NT2/D1 (cell line): ENCODE measurements around the gene RFTN1.
A peak's percentile ranks its signal among the peaks of the same experiment; 100 is the strongest.

Source experiments
- DNase-seq: peaks from one replicate; pipeline ENCODE4 v3.0.0-alpha.2; 2011; ENCODE audit warnings: low read depth, low spot score
- H3K27me3 ChIP-seq: 2 replicates; pipeline ENCODE4 v1.6.0; 2011; ENCODE audit warnings: mild to moderate bottlenecking; ENCODE audit not compliant: insufficient read length, insufficient read depth
- H3K36me3 ChIP-seq: 2 replicates; pipeline ENCODE4 v1.6.1; 2011; ENCODE audit warnings: mild to moderate bottlenecking, low read length, mixed read lengths; ENCODE audit not compliant: insufficient read depth, insufficient read length
- H3K4me1 ChIP-seq: 2 replicates; pipeline ENCODE4 v1.5.1; 2011; ENCODE audit not compliant: insufficient read depth, insufficient read length
- H3K4me3 ChIP-seq: 2 replicates; pipeline ENCODE4 v1.5.1; 2011; ENCODE audit warnings: low read depth; ENCODE audit not compliant: insufficient read length
- H3K9ac ChIP-seq: 2 replicates; pipeline ENCODE4 v1.6.0; 2011; ENCODE audit warnings: low read depth; ENCODE audit not compliant: insufficient read length
- H3K9me3 ChIP-seq: 2 replicates; pipeline ENCODE4 v1.5.1; 2011; ENCODE audit warnings: mild to moderate bottlenecking, low read length; ENCODE audit not compliant: insufficient read depth
- SUZ12 ChIP-seq: IDR thresholded peaks from 2 replicates; pipeline ENCODE4 v1.6.1; 2011; ENCODE audit not compliant: insufficient read length, insufficient read depth; ENCODE audit errors: extremely low read depth
- YY1 ChIP-seq: IDR thresholded peaks from 2 replicates; pipeline ENCODE4 v1.6.1; 2011; ENCODE audit not compliant: insufficient read length, insufficient read depth
- ZNF274 ChIP-seq: IDR thresholded peaks from 2 replicates; pipeline ENCODE4 v1.6.1; 2011; ENCODE audit warnings: mild to moderate bottlenecking, low read depth, low read length

Gene RFTN1

GRCh38 chr3:16400106-16400931 lies 113.2 kb downstream of the RFTN1 start:
- no peaks in the 10 kb centered on the region for H3K27me3 ChIP-seq
- H3K9ac ChIP-seq, result no peak overlapping the region
- DNase-seq, result no peak
- H3K9me3 ChIP-seq, result no peaks in the 10 kb centered on the region
- TF ChIP-seq SUZ12 (no peak), ZNF274 (no peak), YY1 (no peak)
- H3K4me1 ChIP-seq, result peaks cover 7% of the 10 kb centered on the region
- no peak overlapping the region for H3K4me3 ChIP-seq
- H3K36me3 ChIP-seq, result no peaks in the 10 kb centered on the region

- Histone ChIP-seq H3K4me3 (no peak overlapping the region), H3K36me3 (no peaks in the 10 kb centered on the region), H3K9ac (no peak overlapping the region), H3K4me1 (peaks cover 7% of the 10 kb centered on the region), H3K27me3 (no peaks in the 10 kb centered on the region), H3K9me3 (no peaks in the 10 kb centered on the region)
- TF ChIP-seq SUZ12 (no peak), YY1 (no peak), ZNF274 (no peak)
- peak; percentile 22 for DNase-seq
Measured at GRCh38 chr3:16399473-16399872, 114.0 kb downstream of the RFTN1 start.

GRCh38 chr3:16398648-16399047 lies 114.9 kb downstream of the RFTN1 start:
- Histone ChIP-seq H3K36me3 (no peaks in the 10 kb centered on the region), H3K4me3 (no peak overlapping the region), H3K9me3 (no peaks in the 10 kb centered on the region), H3K4me1 (peaks cover 7% of the 10 kb centered on the region), H3K27me3 (no peaks in the 10 kb centered on the region), H3K9ac (no peak overlapping the region)
- no peak for DNase-seq
- TF ChIP-seq SUZ12, result no peak
- no peak for TF ChIP-seq YY1
- no peak for TF ChIP-seq ZNF274

GRCh38 chr3:16396202-16396601 lies 117.3 kb downstream of the RFTN1 start:
- TF ChIP-seq YY1 (no peak), ZNF274 (no peak), SUZ12 (no peak)
- Histone ChIP-seq H3K36me3 (no peaks in the 10 kb centered on the region), H3K4me1 (peaks cover 7% of the 10 kb centered on the region), H3K27me3 (no peaks in the 10 kb centered on the region), H3K4me3 (no peak overlapping the region), H3K9ac (no peak overlapping the region), H3K9me3 (no peaks in the 10 kb centered on the region)
- DNase-seq, result no peak

GRCh38 chr3:16395212-16395611 lies 118.3 kb downstream of the RFTN1 start:
- TF ChIP-seq ZNF274 (no peak), SUZ12 (no peak), YY1 (no peak)
- Histone ChIP-seq H3K4me3 (no peak overlapping the region), H3K9me3 (no peaks in the 10 kb centered on the region), H3K9ac (no peak overlapping the region), H3K36me3 (no peaks in the 10 kb centered on the region), H3K27me3 (no peaks in the 10 kb centered on the region), H3K4me1 (peaks cover 7% of the 10 kb centered on the region)
- DNase-seq, result no peak

GRCh38 chr3:16394639-16395038 lies 118.9 kb downstream of the RFTN1 start:
- no peak overlapping the region for H3K4me3 ChIP-seq
- H3K9me3 ChIP-seq, result no peaks in the 10 kb centered on the region
- H3K27me3 ChIP-seq, result no peaks in the 10 kb centered on the region
- H3K36me3 ChIP-seq, result no peaks in the 10 kb centered on the region
- H3K9ac ChIP-seq, result no peak overlapping the region
- TF ChIP-seq YY1 (no peak), SUZ12 (no peak), ZNF274 (no peak)
- peaks cover 5% of the 10 kb centered on the region for H3K4me1 ChIP-seq
- DNase-seq, result no peak

GRCh38 chr3:16392717-16393116 lies 120.8 kb downstream of the RFTN1 start:
- TF ChIP-seq SUZ12 (no peak), YY1 (no peak), ZNF274 (no peak)
- no peak overlapping the region for H3K9ac ChIP-seq
- H3K4me3 ChIP-seq, result no peak overlapping the region
- no peaks in the 10 kb centered on the region for H3K9me3 ChIP-seq
- H3K4me1 ChIP-seq, result no peaks in the 10 kb centered on the region
- DNase-seq, result no peak
- no peaks in the 10 kb centered on the region for H3K36me3 ChIP-seq
- no peaks in the 10 kb centered on the region for H3K27me3 ChIP-seq
